ENCODE data around the gene PRR7.
"Not testable (repeated sequence)": the region's sequence is repeated elsewhere in the genome, so short reads cannot be mapped to it uniquely, and the experiment has no call there.

Gene PRR7

GRCh38 chr5:177484902-177485549 is 38.4 kb downstream of the PRR7 start:
- Histone ChIP-seq H3K4me1 (peaks cover 5% of the 10 kb centered on the region), H3K36me3 (peaks cover 17% of the 10 kb centered on the region), H3K27me3 (no peaks in the 10 kb centered on the region), H3K9me3 (no peaks in the 10 kb centered on the region), H3K4me3 (ENCODE audit: low read depth, low read length) (no peak overlapping the region)
- no peak for DNase-seq
- TF ChIP-seq CTCF (IDR thresholded peaks at IDR 0.05; ENCODE audit: low read depth, low read length): no peak

- H3K9me3 ChIP-seq; DNase-seq; H3K4me3 ChIP-seq (ENCODE audit: low read depth, low read length); H3K4me1 ChIP-seq; H3K27me3 ChIP-seq: not testable (repeated sequence)
- H3K36me3 ChIP-seq: peaks cover 17% of the 10 kb centered on the region
Observed at GRCh38 chr5:177485753-177486152, 39.1 kb downstream of the PRR7 start.

GRCh38 chr5:177486256-177486655 is 39.6 kb downstream of the PRR7 start:
- Histone ChIP-seq H3K27me3 (no peaks in the 10 kb centered on the region), H3K9me3 (no peaks in the 10 kb centered on the region), H3K4me1 (peaks cover 6% of the 10 kb centered on the region; the same call in 1 of the 2 replicates), H3K36me3 (peaks cover 22% of the 10 kb centered on the region), H3K4me3 (ENCODE audit: low read depth, low read length) (no peak overlapping the region)
- TF ChIP-seq CTCF (IDR thresholded peaks at IDR 0.05; ENCODE audit: low read depth, low read length): no peak
- no peak for DNase-seq

- Histone ChIP-seq H3K27me3 (no peaks in the 10 kb centered on the region), H3K4me3 (ENCODE audit: low read depth, low read length) (no peak overlapping the region), H3K9me3 (no peaks in the 10 kb centered on the region), H3K36me3 (peaks cover 28% of the 10 kb centered on the region), H3K4me1 (peaks cover 6% of the 10 kb centered on the region; the same call in 1 of the 2 replicates)
- no peak for DNase-seq
- no peak for TF ChIP-seq CTCF (IDR thresholded peaks at IDR 0.05; ENCODE audit: low read depth, low read length)
Observed at GRCh38 chr5:177487144-177487543, 40.5 kb downstream of the PRR7 start.

- Histone ChIP-seq H3K27me3 (no peaks in the 10 kb centered on the region), H3K4me3 (ENCODE audit: low read depth, low read length) (no peak overlapping the region), H3K4me1 (peaks cover 6% of the 10 kb centered on the region; the same call in 1 of the 2 replicates), H3K9me3 (no peaks in the 10 kb centered on the region), H3K36me3 (peaks cover 30% of the 10 kb centered on the region)
- 0 out of 2 replicates have a peak, but pooled peaks have one; percentile 8 for TF ChIP-seq CTCF (IDR thresholded peaks at IDR 0.05; ENCODE audit: low read depth, low read length)
- DNase-seq: no peak
Observed at GRCh38 chr5:177487975-177488374, 41.4 kb downstream of the PRR7 start.

- Histone ChIP-seq H3K9me3 (no peaks in the 10 kb centered on the region), H3K36me3 (peaks cover 30% of the 10 kb centered on the region), H3K4me3 (ENCODE audit: low read depth, low read length) (no peak overlapping the region), H3K27me3 (no peaks in the 10 kb centered on the region), H3K4me1 (peaks cover 9% of the 10 kb centered on the region)
- peak; percentile 85 for DNase-seq
- TF ChIP-seq CTCF (IDR thresholded peaks at IDR 0.05; ENCODE audit: low read depth, low read length): peak; percentile 60
Observed at GRCh38 chr5:177489119-177489716, 42.6 kb downstream of the PRR7 start.
